HEK293 (cell line): ENCODE data around the gene ZNF512.

ENCODE experiments used
- CTCF ChIA-PET: fragments of 350-600 bp; formaldehyde crosslinking; extraction: SDS; loops from one replicate; lab custom pipeline; 2021; ENCODE audit warnings: antibody characterized with exemption; lab: Yijun Ruan, JAX
- POLR2A ChIA-PET: fragments of 300-600 bp; formaldehyde crosslinking; extraction: SDS; loops from one replicate; lab custom pipeline; 2020; ENCODE audit warnings: antibody characterized with exemption, inconsistent platforms; lab: Yijun Ruan, JAX
- H3K27ac ChIP-seq: fragments of 200-500 bp; sonication (Bioruptor generic); 2 replicates; pipeline ENCODE4 v1.5.1; 2014; ENCODE audit warnings: low read depth, low read length, control low read depth, inconsistent platforms; ENCODE audit errors: extremely low read depth
- H3K36me3 ChIP-seq, 2 experiments: fragments of 200-500 bp in 1 of 2; sonication (Bioruptor generic) in 1 of 2; 1 replicate in 1 of 2; 2 replicates in 1 of 2; pipeline ENCODE4 v1.5.1; 2014 to 2017; ENCODE audit warnings: inconsistent platforms in 2 of 2, low read length in 2 of 2; ENCODE audit not compliant: control insufficient read depth in 2 of 2, insufficient read depth in 1 of 2
- H3K4me1 ChIP-seq: fragments of 200-500 bp; sonication (Bioruptor generic); 2 replicates; pipeline ENCODE4 v1.5.1; 2014; ENCODE audit warnings: mild to moderate bottlenecking, low read length, inconsistent platforms; ENCODE audit not compliant: control insufficient read depth, insufficient read depth
- H3K4me3 ChIP-seq: 2 replicates; pipeline ENCODE4 v1.5.1; 2011; ENCODE audit warnings: low read depth, mild to moderate bottlenecking, control low read depth, low read length, moderate library complexity
- H3K9me3 ChIP-seq: fragments of 200-500 bp; sonication (Bioruptor generic); 2 replicates; pipeline ENCODE4 v1.5.1; 2014; ENCODE audit warnings: low read depth, low read length, inconsistent platforms; ENCODE audit not compliant: control insufficient read depth, insufficient read depth
- HOXC10 ChIP-seq: sonication (generic); formaldehyde crosslinking; IDR thresholded peaks from 2 replicates; pipeline ENCODE4 v1.8.1; 2023; ENCODE audit warnings: mild to moderate bottlenecking, missing genetic modification reagents
- KLF7 ChIP-seq: fragments of 450-650 bp; formaldehyde crosslinking; IDR thresholded peaks from 2 replicates; pipeline ENCODE4 v1.5.1; 2016; ENCODE audit warnings: missing biosample characterization, missing genetic modification characterization, borderline replicate concordance
- MEIS1 ChIP-seq: sonication (generic); formaldehyde crosslinking; IDR thresholded peaks from 2 replicates; pipeline ENCODE4 v1.8.1; 2022; ENCODE audit warnings: missing genetic modification reagents, mild to moderate bottlenecking, borderline replicate concordance
- OVOL3 ChIP-seq: fragments of 450-650 bp; formaldehyde crosslinking; IDR thresholded peaks from 2 replicates; pipeline ENCODE4 v1.5.1; 2016; ENCODE audit warnings: missing biosample characterization, missing genetic modification characterization
- RBAK ChIP-seq: fragments of 450-650 bp; formaldehyde crosslinking; IDR thresholded peaks from 2 replicates; pipeline ENCODE4 v1.5.1; 2016; ENCODE audit warnings: missing biosample characterization, missing genetic modification characterization
- SCRT2 ChIP-seq: fragments of 450-650 bp; formaldehyde crosslinking; IDR thresholded peaks from 2 replicates; pipeline ENCODE4 v1.5.1; 2016; ENCODE audit warnings: missing biosample characterization, missing genetic modification characterization
- ZBTB17 ChIP-seq: fragments of 450-650 bp; formaldehyde crosslinking; IDR thresholded peaks from 2 replicates; pipeline ENCODE4 v1.5.1; 2016; ENCODE audit warnings: missing biosample characterization, missing genetic modification characterization
- ZNF449 ChIP-seq: fragments of 450-650 bp; formaldehyde crosslinking; IDR thresholded peaks from 2 replicates; pipeline ENCODE4 v1.5.1; 2017; ENCODE audit warnings: missing biosample characterization, mild to moderate bottlenecking, missing genetic modification characterization, moderate library complexity
- ZNF626 ChIP-seq: fragments of 450-650 bp; sonication (Bioruptor Pico); formaldehyde crosslinking; IDR thresholded peaks from 2 replicates; pipeline ENCODE4 v1.5.1; 2018; ENCODE audit warnings: missing biosample characterization, missing genetic modification characterization, inconsistent platforms
- ZNF830 ChIP-seq: fragments of 450-650 bp; IDR thresholded peaks from 2 replicates; pipeline ENCODE4 v1.5.0; 2018; ENCODE audit warnings: missing biosample characterization, missing genetic modification characterization, low read depth, mild to moderate bottlenecking, moderate library complexity
- TF ChIP-seq, protein P1 (sequence below): fragments of 450-650 bp; formaldehyde crosslinking; IDR thresholded peaks from 2 replicates; pipeline ENCODE4 v1.5.1; 2016; ENCODE audit warnings: missing biosample characterization, missing genetic modification characterization
- TF ChIP-seq, protein P2 (sequence below): fragments of 450-650 bp; formaldehyde crosslinking; IDR thresholded peaks from 2 replicates; pipeline ENCODE4 v1.5.0; 2017; ENCODE audit warnings: missing biosample characterization, missing genetic modification characterization, borderline replicate concordance
- TF ChIP-seq, protein P3 (sequence below): fragments of 450-650 bp; formaldehyde crosslinking; IDR thresholded peaks from 2 replicates; pipeline ENCODE4 v1.5.1; 2016; ENCODE audit warnings: missing biosample characterization, missing genetic modification characterization

The ZNF512 gene

DNA sequence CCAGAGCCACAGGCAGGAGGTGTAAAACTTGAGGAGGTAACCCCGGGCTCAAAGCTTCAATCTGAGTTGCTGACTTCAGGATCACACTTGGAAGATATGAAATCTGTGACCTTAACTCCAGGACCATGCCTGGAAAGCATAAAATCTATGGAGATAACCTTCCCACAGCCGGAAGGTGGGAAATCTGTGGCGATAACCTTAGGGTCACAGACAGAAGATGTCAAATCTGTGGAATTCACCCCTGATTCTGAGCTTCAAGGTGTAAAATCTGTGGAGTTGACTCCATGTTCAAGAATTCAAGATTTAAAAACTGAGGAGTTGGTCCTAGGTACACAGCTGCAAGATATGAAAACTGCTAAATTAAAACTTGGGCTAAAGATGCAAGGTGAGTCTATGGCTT is 11.6 kb upstream of the ZNF512 start:
- no peaks in the 10 kb centered on the region for H3K4me1 ChIP-seq
- no peaks in the 10 kb centered on the region for H3K9me3 ChIP-seq
- H3K36me3 ChIP-seq, result no peaks in the 10 kb centered on the region
- no peak overlapping the region for H3K4me3 ChIP-seq
- TF ChIP-seq ZNF830 (tag by site-specific recombination) (no peak), OVOL3 (tag by site-specific recombination) (no peak)
- CTCF ChIA-PET, result no interaction called here
- POLR2A ChIA-PET, result no interaction called here
- no peak overlapping the region for H3K27ac ChIP-seq

- no peaks in the 10 kb centered on the region for H3K9me3 ChIP-seq
- H3K4me3 ChIP-seq, result no peak overlapping the region
- no peak overlapping the region for H3K27ac ChIP-seq
- no peaks in the 10 kb centered on the region for H3K36me3 ChIP-seq
- TF ChIP-seq ZNF449, result no peak
- peak; percentile 52 for TF ChIP-seq SCRT2
- ChIA-PET POLR2A (no interaction called here), CTCF (no interaction called here)
- no peaks in the 10 kb centered on the region for H3K4me1 ChIP-seq
These were observed 11.2 kb upstream of the ZNF512 start for GRCh38 chr2:27571681-27572080.

DNA sequence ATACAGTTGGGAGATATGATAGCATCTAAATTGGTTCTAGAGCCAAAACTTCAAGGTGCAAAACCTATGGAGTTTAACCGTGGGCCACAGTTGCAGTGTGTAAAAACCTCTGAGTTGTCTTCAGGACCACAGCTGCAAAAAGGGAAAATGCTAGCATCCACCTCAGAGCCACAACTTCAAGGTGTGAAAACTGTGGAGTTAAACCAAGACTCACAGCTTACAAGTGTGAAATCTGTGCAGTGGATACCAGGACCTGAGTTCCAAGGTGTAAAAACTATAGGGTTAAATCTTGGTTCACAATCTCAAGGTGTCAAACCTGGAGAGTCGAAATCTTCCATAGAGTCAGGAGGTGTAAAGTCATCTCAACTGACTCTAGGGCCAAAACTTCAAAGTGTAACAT is 10.4 kb upstream of the ZNF512 start:
- H3K4me1 ChIP-seq, result no peaks in the 10 kb centered on the region
- no peaks in the 10 kb centered on the region for H3K36me3 ChIP-seq
- no peak for TF ChIP-seq RBAK (tag by site-specific recombination)
- no peak for TF ChIP-seq ZNF626 (tag by site-specific recombination)
- TF ChIP-seq, protein P1, sequence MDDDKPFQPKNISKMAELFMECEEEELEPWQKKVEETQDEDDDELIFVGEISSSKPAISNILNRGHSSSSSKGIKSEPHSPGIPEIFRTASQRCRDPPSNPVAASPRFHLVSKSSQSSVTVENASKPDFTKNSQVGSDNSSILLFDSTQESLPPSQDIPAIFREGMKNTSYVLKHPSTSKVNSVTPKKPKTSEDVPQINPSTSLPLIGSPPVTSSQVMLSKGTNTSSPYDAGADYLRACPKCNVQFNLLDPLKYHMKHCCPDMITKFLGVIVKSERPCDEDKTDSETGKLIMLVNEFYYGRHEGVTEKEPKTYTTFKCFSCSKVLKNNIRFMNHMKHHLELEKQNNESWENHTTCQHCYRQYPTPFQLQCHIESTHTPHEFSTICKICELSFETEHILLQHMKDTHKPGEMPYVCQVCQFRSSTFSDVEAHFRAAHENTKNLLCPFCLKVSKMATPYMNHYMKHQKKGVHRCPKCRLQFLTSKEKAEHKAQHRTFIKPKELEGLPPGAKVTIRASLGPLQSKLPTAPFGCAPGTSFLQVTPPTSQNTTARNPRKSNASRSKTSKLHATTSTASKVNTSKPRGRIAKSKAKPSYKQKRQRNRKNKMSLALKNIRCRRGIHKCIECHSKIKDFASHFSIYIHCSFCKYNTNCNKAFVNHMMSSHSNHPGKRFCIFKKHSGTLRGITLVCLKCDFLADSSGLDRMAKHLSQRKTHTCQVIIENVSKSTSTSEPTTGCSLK (tag by site-specific recombination), result no peak
- TF ChIP-seq HOXC10 (CRISPR knock-in tag), result no peak
- TF ChIP-seq, protein P2, sequence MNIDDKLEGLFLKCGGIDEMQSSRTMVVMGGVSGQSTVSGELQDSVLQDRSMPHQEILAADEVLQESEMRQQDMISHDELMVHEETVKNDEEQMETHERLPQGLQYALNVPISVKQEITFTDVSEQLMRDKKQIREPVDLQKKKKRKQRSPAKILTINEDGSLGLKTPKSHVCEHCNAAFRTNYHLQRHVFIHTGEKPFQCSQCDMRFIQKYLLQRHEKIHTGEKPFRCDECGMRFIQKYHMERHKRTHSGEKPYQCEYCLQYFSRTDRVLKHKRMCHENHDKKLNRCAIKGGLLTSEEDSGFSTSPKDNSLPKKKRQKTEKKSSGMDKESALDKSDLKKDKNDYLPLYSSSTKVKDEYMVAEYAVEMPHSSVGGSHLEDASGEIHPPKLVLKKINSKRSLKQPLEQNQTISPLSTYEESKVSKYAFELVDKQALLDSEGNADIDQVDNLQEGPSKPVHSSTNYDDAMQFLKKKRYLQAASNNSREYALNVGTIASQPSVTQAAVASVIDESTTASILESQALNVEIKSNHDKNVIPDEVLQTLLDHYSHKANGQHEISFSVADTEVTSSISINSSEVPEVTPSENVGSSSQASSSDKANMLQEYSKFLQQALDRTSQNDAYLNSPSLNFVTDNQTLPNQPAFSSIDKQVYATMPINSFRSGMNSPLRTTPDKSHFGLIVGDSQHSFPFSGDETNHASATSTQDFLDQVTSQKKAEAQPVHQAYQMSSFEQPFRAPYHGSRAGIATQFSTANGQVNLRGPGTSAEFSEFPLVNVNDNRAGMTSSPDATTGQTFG (tag by site-specific recombination), result no peak
- TF ChIP-seq, protein P3, sequence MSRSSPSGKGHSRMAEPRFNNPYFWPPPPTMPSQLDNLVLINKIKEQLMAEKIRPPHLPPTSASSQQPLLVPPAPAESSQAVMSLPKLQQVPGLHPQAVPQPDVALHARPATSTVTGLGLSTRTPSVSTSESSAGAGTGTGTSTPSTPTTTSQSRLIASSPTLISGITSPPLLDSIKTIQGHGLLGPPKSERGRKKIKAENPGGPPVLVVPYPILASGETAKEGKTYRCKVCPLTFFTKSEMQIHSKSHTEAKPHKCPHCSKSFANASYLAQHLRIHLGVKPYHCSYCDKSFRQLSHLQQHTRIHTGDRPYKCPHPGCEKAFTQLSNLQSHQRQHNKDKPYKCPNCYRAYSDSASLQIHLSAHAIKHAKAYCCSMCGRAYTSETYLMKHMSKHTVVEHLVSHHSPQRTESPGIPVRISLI, result no peak
- TF ChIP-seq MEIS1 (CRISPR knock-in tag), result no peak
- no peak for TF ChIP-seq KLF7
- TF ChIP-seq ZBTB17, result no peak
- H3K27ac ChIP-seq, result no peak overlapping the region
- ChIA-PET CTCF (interaction anchor here (0.6 kb wide), 1 partner anchor 41 kb away, joined by 4 read pairs; no protein-coding TSS in a partner anchor), POLR2A (no interaction called here)
- H3K4me3 ChIP-seq, result no peak overlapping the region
- no peaks in the 10 kb centered on the region for H3K9me3 ChIP-seq
